ENCODE measurements around the gene MORN1. TPM values are rescaled to one million over a fixed set of nuclear protein-coding genes. Genes with fewer than 3 reads are reported as not detected.

The MORN1 gene
- total and polyA plus RNA-seq, 9 of the 15 experiments (the other 6 are each of a cell fraction or from before 2014, with no cell fraction given): 0.24 to 9.3 (median 4.2) TPM

GRCh38 chr1:2414297-2414958, 23.1 kb upstream of the MORN1 start (continued):
- TF ChIP-seq, protein P1, sequence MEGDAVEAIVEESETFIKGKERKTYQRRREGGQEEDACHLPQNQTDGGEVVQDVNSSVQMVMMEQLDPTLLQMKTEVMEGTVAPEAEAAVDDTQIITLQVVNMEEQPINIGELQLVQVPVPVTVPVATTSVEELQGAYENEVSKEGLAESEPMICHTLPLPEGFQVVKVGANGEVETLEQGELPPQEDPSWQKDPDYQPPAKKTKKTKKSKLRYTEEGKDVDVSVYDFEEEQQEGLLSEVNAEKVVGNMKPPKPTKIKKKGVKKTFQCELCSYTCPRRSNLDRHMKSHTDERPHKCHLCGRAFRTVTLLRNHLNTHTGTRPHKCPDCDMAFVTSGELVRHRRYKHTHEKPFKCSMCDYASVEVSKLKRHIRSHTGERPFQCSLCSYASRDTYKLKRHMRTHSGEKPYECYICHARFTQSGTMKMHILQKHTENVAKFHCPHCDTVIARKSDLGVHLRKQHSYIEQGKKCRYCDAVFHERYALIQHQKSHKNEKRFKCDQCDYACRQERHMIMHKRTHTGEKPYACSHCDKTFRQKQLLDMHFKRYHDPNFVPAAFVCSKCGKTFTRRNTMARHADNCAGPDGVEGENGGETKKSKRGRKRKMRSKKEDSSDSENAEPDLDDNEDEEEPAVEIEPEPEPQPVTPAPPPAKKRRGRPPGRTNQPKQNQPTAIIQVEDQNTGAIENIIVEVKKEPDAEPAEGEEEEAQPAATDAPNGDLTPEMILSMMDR (IDR thresholded peaks at IDR 0.05 in 2 of 3, conservative IDR thresholded peaks at IDR 0.05 in 1 of 3; ENCODE audit: insufficient read depth in 2 of 3, low read depth in 1 of 3, low read length in 3 of 3): peak; percentile 90 to 98 (median 92)
- TF ChIP-seq TBL1XR1 (IDR thresholded peaks at IDR 0.05; ENCODE audit: low read length in 2 of 2): peak in 1 of 2 experiments; percentile 40; a peak in 1 of 4 replicates
- TF ChIP-seq REST (IDR thresholded peaks at IDR 0.05; ENCODE audit: borderline replicate concordance): peak; percentile 91
- TF ChIP-seq REST (CRISPR knock-in tag; IDR thresholded peaks at IDR 0.05; ENCODE audit: low read depth): no peak
- no peak for TF ChIP-seq FOXP4 (CRISPR knock-in tag; IDR thresholded peaks at IDR 0.05; ENCODE audit: borderline replicate concordance)
- peak; percentile 94 to 97 for TF ChIP-seq RAD21 (CRISPR knock-in tag; conservative IDR thresholded peaks at IDR 0.05 in 1 of 2, IDR thresholded peaks at IDR 0.05 in 1 of 2)
- TF ChIP-seq, protein P2, sequence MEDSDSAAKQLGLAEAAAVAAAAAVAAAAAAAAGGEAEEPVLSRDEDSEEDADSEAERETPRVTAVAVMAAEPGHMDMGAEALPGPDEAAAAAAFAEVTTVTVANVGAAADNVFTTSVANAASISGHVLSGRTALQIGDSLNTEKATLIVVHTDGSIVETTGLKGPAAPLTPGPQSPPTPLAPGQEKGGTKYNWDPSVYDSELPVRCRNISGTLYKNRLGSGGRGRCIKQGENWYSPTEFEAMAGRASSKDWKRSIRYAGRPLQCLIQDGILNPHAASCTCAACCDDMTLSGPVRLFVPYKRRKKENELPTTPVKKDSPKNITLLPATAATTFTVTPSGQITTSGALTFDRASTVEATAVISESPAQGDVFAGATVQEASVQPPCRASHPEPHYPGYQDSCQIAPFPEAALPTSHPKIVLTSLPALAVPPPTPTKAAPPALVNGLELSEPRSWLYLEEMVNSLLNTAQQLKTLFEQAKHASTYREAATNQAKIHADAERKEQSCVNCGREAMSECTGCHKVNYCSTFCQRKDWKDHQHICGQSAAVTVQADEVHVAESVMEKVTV (CRISPR knock-in tag; IDR thresholded peaks at IDR 0.05): peak; percentile 87
- TF ChIP-seq, protein P3, sequence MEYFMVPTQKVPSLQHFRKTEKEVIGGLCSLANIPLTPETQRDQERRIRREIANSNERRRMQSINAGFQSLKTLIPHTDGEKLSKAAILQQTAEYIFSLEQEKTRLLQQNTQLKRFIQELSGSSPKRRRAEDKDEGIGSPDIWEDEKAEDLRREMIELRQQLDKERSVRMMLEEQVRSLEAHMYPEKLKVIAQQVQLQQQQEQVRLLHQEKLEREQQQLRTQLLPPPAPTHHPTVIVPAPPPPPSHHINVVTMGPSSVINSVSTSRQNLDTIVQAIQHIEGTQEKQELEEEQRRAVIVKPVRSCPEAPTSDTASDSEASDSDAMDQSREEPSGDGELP (CRISPR knock-in tag; IDR thresholded peaks at IDR 0.05; ENCODE audit: borderline replicate concordance): peak; percentile 51
- TF ChIP-seq RBM39 (optimal IDR thresholded peaks at IDR 0.05; ENCODE audit: low read depth, low read length): no peak
- peak; percentile 65; the same call in 1 of the 2 replicates for TF ChIP-seq CC2D1A (IDR thresholded peaks at IDR 0.05)
- 0 out of 2 replicates have a peak, but pooled peaks have one; percentile 5 for TF ChIP-seq SIN3B (IDR thresholded peaks at IDR 0.05; ENCODE audit: low read depth)

Data from K562 (cell line).